ENCODE measurements around the gene RBM17. TPM values are rescaled to one million over a fixed set of nuclear protein-coding genes. Genes with fewer than 3 reads are reported as not detected.

RBM17 gene
- total and polyA plus RNA-seq, 4 donors = 65.5 to 103 (median 80.6) TPM

- Histone ChIP-seq H3K36me3 (ENCODE audit: control insufficient read depth in 4 of 4, insufficient read depth in 4 of 4, low read length in 4 of 4) (peaks cover 32 to 67% (median 39%) of the 10 kb centered on the region in 4 donors), H3K27ac (ENCODE audit: low read depth in 1 of 2, low read length in 1 of 2) (peak overlapping the region in 1 of 2 donors; percentile 3), H3K9me3 (ENCODE audit: control insufficient read depth in 4 of 4, insufficient read depth in 3 of 4, low read length in 3 of 4) (no peaks in the 10 kb centered on the region), H3K9ac (ENCODE audit: insufficient read depth in 1 of 2, low read length in 2 of 2) (no peak overlapping the region), H3K4me3 (no peak overlapping the region), H3K27me3 (ENCODE audit: control insufficient read depth in 3 of 3, insufficient read depth in 3 of 3, low read length in 2 of 3) (no peaks in the 10 kb centered on the region), H3K4me1 (ENCODE audit: control insufficient read depth in 5 of 5, insufficient read depth in 5 of 5, low read length in 5 of 5) (peaks cover 0 to 9% (median 3%) of the 10 kb centered on the region in 5 donors)
- no peak for TF ChIP-seq CTCF (IDR thresholded peaks at IDR 0.05; ENCODE audit: control extremely low read depth, extremely low read depth)
- ATAC-seq (ENCODE audit: insufficient read depth, low FRiP score) (no peak), DNase-seq (no peak)
- 91% methylated on average over 6 of the region's 6 CpGs for WGBS, 2 donors
These were observed 24.1 kb downstream of the RBM17 start for GRCh38 chr10:6112893-6113292.

- no peaks in the 10 kb centered on the region for H3K27me3 ChIP-seq (ENCODE audit: control insufficient read depth in 3 of 3, insufficient read depth in 3 of 3, low read length in 2 of 3)
- H3K9me3 ChIP-seq (ENCODE audit: control insufficient read depth in 4 of 4, insufficient read depth in 3 of 4, low read length in 3 of 4) = no peaks in the 10 kb centered on the region
- 91 to 94% methylated on average over 4 of the region's 4 CpGs for WGBS, 2 donors
- no peak for TF ChIP-seq CTCF (IDR thresholded peaks at IDR 0.05; ENCODE audit: control extremely low read depth, extremely low read depth)
- no peak overlapping the region for H3K9ac ChIP-seq (ENCODE audit: insufficient read depth in 1 of 2, low read length in 2 of 2)
- DNase-seq (no peak), ATAC-seq (ENCODE audit: insufficient read depth, low FRiP score) (no peak)
- peaks cover 0 to 9% (median 2%) of the 10 kb centered on the region in 5 donors for H3K4me1 ChIP-seq (ENCODE audit: control insufficient read depth in 5 of 5, insufficient read depth in 5 of 5, low read length in 5 of 5)
- no peak overlapping the region for H3K4me3 ChIP-seq
- H3K27ac ChIP-seq (ENCODE audit: low read depth in 1 of 2, low read length in 1 of 2) = peak overlapping the region in 1 of 2 donors; percentile 75
- peaks cover 29 to 57% (median 32%) of the 10 kb centered on the region in 4 donors for H3K36me3 ChIP-seq (ENCODE audit: control insufficient read depth in 4 of 4, insufficient read depth in 4 of 4, low read length in 4 of 4)
These were observed 25.5 kb downstream of the RBM17 start for GRCh38 chr10:6114299-6114698.

- TF ChIP-seq CTCF (IDR thresholded peaks at IDR 0.05; ENCODE audit: control extremely low read depth, extremely low read depth) = no peak
- DNase-seq = peak in 2 of 3 donors; percentile 34 to 41
- peaks cover 0 to 9% (median 2%) of the 10 kb centered on the region in 5 donors for H3K4me1 ChIP-seq (ENCODE audit: control insufficient read depth in 5 of 5, insufficient read depth in 5 of 5, low read length in 5 of 5)
- no peaks in the 10 kb centered on the region for H3K9me3 ChIP-seq (ENCODE audit: control insufficient read depth in 4 of 4, insufficient read depth in 3 of 4, low read length in 3 of 4)
- H3K36me3 ChIP-seq (ENCODE audit: control insufficient read depth in 4 of 4, insufficient read depth in 4 of 4, low read length in 4 of 4) = peaks cover 29 to 52% (median 32%) of the 10 kb centered on the region in 4 donors
- H3K9ac ChIP-seq (ENCODE audit: insufficient read depth in 1 of 2, low read length in 2 of 2) = no peak overlapping the region
- 69 to 83% methylated on average over 4 of the region's 4 CpGs for WGBS, 2 donors
- no peak overlapping the region for H3K4me3 ChIP-seq
- peak overlapping the region; percentile 35 to 75 for H3K27ac ChIP-seq (ENCODE audit: low read depth in 1 of 2, low read length in 1 of 2)
- ATAC-seq (ENCODE audit: insufficient read depth, low FRiP score) = no peak
- no peaks in the 10 kb centered on the region for H3K27me3 ChIP-seq (ENCODE audit: control insufficient read depth in 3 of 3, insufficient read depth in 3 of 3, low read length in 2 of 3)
These were observed 26.0 kb downstream of the RBM17 start for GRCh38 chr10:6114805-6115341.

GRCh38 chr10:6115411-6115810 lies 26.6 kb downstream of the RBM17 start:
- TF ChIP-seq CTCF (IDR thresholded peaks at IDR 0.05; ENCODE audit: control extremely low read depth, extremely low read depth) = no peak
- Histone ChIP-seq H3K36me3 (ENCODE audit: control insufficient read depth in 4 of 4, insufficient read depth in 4 of 4, low read length in 4 of 4) (peaks cover 24 to 46% (median 27%) of the 10 kb centered on the region in 4 donors), H3K4me1 (ENCODE audit: control insufficient read depth in 5 of 5, insufficient read depth in 5 of 5, low read length in 5 of 5) (peaks cover 0 to 9% (median 2%) of the 10 kb centered on the region in 5 donors), H3K4me3 (no peak overlapping the region), H3K9me3 (ENCODE audit: control insufficient read depth in 4 of 4, insufficient read depth in 3 of 4, low read length in 3 of 4) (no peaks in the 10 kb centered on the region), H3K27ac (ENCODE audit: low read depth in 1 of 2, low read length in 1 of 2) (peak overlapping the region in 1 of 2 donors; percentile 75), H3K27me3 (ENCODE audit: control insufficient read depth in 3 of 3, insufficient read depth in 3 of 3, low read length in 2 of 3) (no peaks in the 10 kb centered on the region), H3K9ac (ENCODE audit: insufficient read depth in 1 of 2, low read length in 2 of 2) (no peak overlapping the region)
- DNase-seq = no peak
- WGBS, 2 donors = 87 to 94% methylated on average over 4 of the region's 4 CpGs
- ATAC-seq (ENCODE audit: insufficient read depth, low FRiP score) = no peak
